HL-60 (cell line): ENCODE results near the gene TRAPPC12.

Source experiments
- DNase-seq, 2 experiments: peaks; one replicate each; pipeline ENCODE4 v3.0.0-alpha.2; 2010 to 2020; ENCODE audit warnings: low read depth in 1 of 2, low spot score in 1 of 2
- H3K27ac ChIP-seq: fragments of 250-450 bp; sonication (Bioruptor Pico); replicated peaks from 2 replicates; pipeline ENCODE4 v1.5.1; 2020; ENCODE audit warnings: mild to moderate bottlenecking, moderate library complexity
- H3K27me3 ChIP-seq: fragments of 250-450 bp; sonication (Bioruptor Pico); 2 replicates; pipeline ENCODE4 v1.5.1; 2021; ENCODE audit warnings: mild to moderate bottlenecking, moderate library complexity; ENCODE audit not compliant: insufficient read depth, poor library complexity, severe bottlenecking
- H3K4me3 ChIP-seq: replicated peaks from 2 replicates; pipeline ENCODE4 v1.5.1; 2011; ENCODE audit warnings: mild to moderate bottlenecking, control low read depth, low read length; ENCODE audit not compliant: insufficient read depth
- CTCF ChIP-seq: IDR thresholded peaks from one replicate; pipeline ENCODE4 v1.5.1; 2011; ENCODE audit warnings: low read length, control low read depth, inconsistent platforms; ENCODE audit not compliant: insufficient read depth
- GABPA ChIP-seq: IDR thresholded peaks from 2 replicates; pipeline ENCODE4 v1.6.1; 2012; ENCODE audit warnings: low read depth
- POLR2AphosphoS5 ChIP-seq: IDR thresholded peaks from 2 replicates; pipeline ENCODE4 v1.6.1; 2012; ENCODE audit warnings: low read depth
- REST ChIP-seq: IDR thresholded peaks from 2 replicates; pipeline ENCODE4 v1.6.1; 2012; ENCODE audit warnings: low read depth; ENCODE audit not compliant: insufficient replicate concordance
- SPI1 ChIP-seq: IDR thresholded peaks from 2 replicates; pipeline ENCODE4 v1.6.1; 2012; ENCODE audit warnings: low read depth, mild to moderate bottlenecking, borderline replicate concordance

TRAPPC12 gene

GRCh38 chr2:3405307-3405706, 25.8 kb downstream of the TRAPPC12 start:
- Histone ChIP-seq H3K27ac (no peak overlapping the region), H3K27me3 (no peaks in the 10 kb centered on the region), H3K4me3 (no peak overlapping the region)
- TF ChIP-seq REST: no peak
- DNase-seq: no peak

- Histone ChIP-seq H3K27ac (no peak overlapping the region), H3K27me3 (no peaks in the 10 kb centered on the region), H3K4me3 (no peak overlapping the region)
- DNase-seq: no peak
- TF ChIP-seq REST (no peak), GABPA (no peak), SPI1 (no peak), POLR2AphosphoS5 (no peak), CTCF (no peak)
These were observed 26.4 kb downstream of the TRAPPC12 start for GRCh38 chr2:3405876-3406275.

GRCh38 chr2:3406501-3406900, 27.0 kb downstream of the TRAPPC12 start:
- Histone ChIP-seq H3K4me3 (no peak overlapping the region), H3K27me3 (no peaks in the 10 kb centered on the region), H3K27ac (no peak overlapping the region)
- TF ChIP-seq CTCF: no peak
- no peak for TF ChIP-seq GABPA
- no peak for TF ChIP-seq REST
- TF ChIP-seq SPI1: no peak
- no peak for DNase-seq

GRCh38 chr2:3408781-3409180, 29.3 kb downstream of the TRAPPC12 start:
- H3K27me3 ChIP-seq: no peaks in the 10 kb centered on the region
- H3K4me3 ChIP-seq: no peak overlapping the region
- no peak overlapping the region for H3K27ac ChIP-seq
- TF ChIP-seq CTCF (no peak), GABPA (no peak)
- DNase-seq: no peak
